DOHH2 (cell line): Measurements from ENCODE around the gene NRCAM.

Source experiments
- EZH2phosphoT487 ChIP-seq: fragments of 200-600 bp; sonication (generic); IDR thresholded peaks from 2 replicates; pipeline ENCODE4 v1.6.1; 2017; ENCODE audit warnings: borderline replicate concordance, mild to moderate bottlenecking, antibody characterized with exemption, low read length, moderate library complexity, mixed read lengths
- TF ChIP-seq, protein P1 (sequence below): fragments of 200-600 bp; sonication (generic); IDR thresholded peaks from one replicate; pipeline ENCODE4 v1.5.1; 2014; ENCODE audit warnings: antibody characterized with exemption, mild to moderate bottlenecking, low read depth, low read length; ENCODE audit not compliant: poor library complexity, severe bottlenecking

DNA sequence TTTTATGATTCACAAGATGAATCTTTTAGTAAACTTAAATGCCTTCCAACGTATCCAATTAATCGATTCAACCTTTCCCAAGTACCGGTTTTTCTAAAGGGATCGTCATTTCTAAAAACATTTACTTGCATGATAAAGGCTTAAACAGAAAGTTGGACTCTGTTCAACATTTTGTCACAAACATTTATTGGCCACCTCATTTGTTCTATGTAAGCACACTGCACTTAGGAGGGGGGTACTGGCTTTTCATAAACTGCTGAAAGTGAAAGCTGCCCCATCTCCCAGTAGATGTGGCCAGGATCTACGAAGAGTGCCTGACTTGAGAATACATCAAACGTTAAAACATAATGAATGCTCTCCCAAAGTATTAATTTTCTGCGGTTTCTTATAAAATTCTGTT is 288.8 kb downstream of the NRCAM start:
- TF ChIP-seq, protein P1, sequence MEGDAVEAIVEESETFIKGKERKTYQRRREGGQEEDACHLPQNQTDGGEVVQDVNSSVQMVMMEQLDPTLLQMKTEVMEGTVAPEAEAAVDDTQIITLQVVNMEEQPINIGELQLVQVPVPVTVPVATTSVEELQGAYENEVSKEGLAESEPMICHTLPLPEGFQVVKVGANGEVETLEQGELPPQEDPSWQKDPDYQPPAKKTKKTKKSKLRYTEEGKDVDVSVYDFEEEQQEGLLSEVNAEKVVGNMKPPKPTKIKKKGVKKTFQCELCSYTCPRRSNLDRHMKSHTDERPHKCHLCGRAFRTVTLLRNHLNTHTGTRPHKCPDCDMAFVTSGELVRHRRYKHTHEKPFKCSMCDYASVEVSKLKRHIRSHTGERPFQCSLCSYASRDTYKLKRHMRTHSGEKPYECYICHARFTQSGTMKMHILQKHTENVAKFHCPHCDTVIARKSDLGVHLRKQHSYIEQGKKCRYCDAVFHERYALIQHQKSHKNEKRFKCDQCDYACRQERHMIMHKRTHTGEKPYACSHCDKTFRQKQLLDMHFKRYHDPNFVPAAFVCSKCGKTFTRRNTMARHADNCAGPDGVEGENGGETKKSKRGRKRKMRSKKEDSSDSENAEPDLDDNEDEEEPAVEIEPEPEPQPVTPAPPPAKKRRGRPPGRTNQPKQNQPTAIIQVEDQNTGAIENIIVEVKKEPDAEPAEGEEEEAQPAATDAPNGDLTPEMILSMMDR, result no peak
- TF ChIP-seq EZH2phosphoT487, result no peak
